ENCODE measurements around the gene PRDM9.

DNA sequence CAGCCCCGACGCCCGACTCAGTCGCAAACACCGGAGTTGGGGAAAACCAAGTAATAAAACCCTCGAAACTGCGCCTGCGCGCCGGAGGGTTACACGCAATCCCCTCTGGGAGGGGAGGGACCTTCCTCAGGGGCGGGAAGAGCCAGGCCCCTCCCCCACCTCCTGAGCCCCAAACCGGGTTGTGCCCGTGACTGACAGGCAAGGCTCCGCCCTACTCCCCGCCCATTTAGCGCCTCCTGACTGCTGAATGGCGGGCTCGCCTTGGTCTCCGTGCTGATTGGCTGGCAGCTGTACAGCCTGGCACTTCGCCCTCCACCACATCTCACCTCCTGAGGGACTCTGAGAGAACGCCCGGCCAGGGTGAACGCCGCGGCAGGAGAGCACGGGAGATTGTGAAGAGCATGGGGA is at the start of gene PRDM9:
- TF ChIP-seq POLR2A (IDR thresholded peaks at IDR 0.05; ENCODE audit: low read length) = no peak
- TF ChIP-seq GATA1 (IDR thresholded peaks at IDR 0.05; ENCODE audit: low read depth, low read length) = no peak
